Measurements from ENCODE around the gene FMN2. TPM values are rescaled to one million over a fixed set of nuclear protein-coding genes. Genes with fewer than 3 reads are reported as not detected.

Gene FMN2
- total and polyA plus RNA-seq, 9 donors, result 0.24 to 0.81 (median 0.39) TPM

GRCh38 chr1:240522122-240522822 lies 430.6 kb downstream of the FMN2 start:
- no peak overlapping the region for H3K27ac ChIP-seq (ENCODE audit: low read length)
- no peaks in the 10 kb centered on the region for H3K36me3 ChIP-seq (ENCODE audit: control insufficient read depth, insufficient read depth, low read length)
- peaks cover 15% of the 10 kb centered on the region for H3K4me1 ChIP-seq (ENCODE audit: control insufficient read depth, insufficient read depth, low read length)
- no peak for DNase-seq
- H3K4me3 ChIP-seq (ENCODE audit: low read length), result no peak overlapping the region
- H3K27me3 ChIP-seq (ENCODE audit: control insufficient read depth, insufficient read depth, low read length), result no peaks in the 10 kb centered on the region
- no peaks in the 10 kb centered on the region for H3K9me3 ChIP-seq (replicated peaks; ENCODE audit: control insufficient read depth, low read depth, low read length)
- WGBS (ENCODE audit: insufficient coverage), result no CpG with 5 or more reads among the region's 6 CpGs

GRCh38 chr1:240524356-240525069 lies 432.8 kb downstream of the FMN2 start:
- WGBS (ENCODE audit: insufficient coverage), result 42% methylated on average over 4 of the region's 4 CpGs
- H3K27ac ChIP-seq (ENCODE audit: low read length), result no peak overlapping the region
- no peak for DNase-seq
- H3K27me3 ChIP-seq (ENCODE audit: control insufficient read depth, insufficient read depth, low read length), result no peaks in the 10 kb centered on the region
- H3K4me3 ChIP-seq (ENCODE audit: low read length), result no peak overlapping the region
- peaks cover 17% of the 10 kb centered on the region for H3K4me1 ChIP-seq (ENCODE audit: control insufficient read depth, insufficient read depth, low read length)
- H3K9me3 ChIP-seq (replicated peaks; ENCODE audit: control insufficient read depth, low read depth, low read length), result no peaks in the 10 kb centered on the region
- H3K36me3 ChIP-seq (ENCODE audit: control insufficient read depth, insufficient read depth, low read length), result no peaks in the 10 kb centered on the region

Measured in muscle of leg (tissue), 11 donors.